Measurements from ENCODE around the gene SEPTIN8.
A peak's percentile ranks its signal among the peaks of the same experiment; 100 is the strongest.

Gene SEPTIN8

DNA sequence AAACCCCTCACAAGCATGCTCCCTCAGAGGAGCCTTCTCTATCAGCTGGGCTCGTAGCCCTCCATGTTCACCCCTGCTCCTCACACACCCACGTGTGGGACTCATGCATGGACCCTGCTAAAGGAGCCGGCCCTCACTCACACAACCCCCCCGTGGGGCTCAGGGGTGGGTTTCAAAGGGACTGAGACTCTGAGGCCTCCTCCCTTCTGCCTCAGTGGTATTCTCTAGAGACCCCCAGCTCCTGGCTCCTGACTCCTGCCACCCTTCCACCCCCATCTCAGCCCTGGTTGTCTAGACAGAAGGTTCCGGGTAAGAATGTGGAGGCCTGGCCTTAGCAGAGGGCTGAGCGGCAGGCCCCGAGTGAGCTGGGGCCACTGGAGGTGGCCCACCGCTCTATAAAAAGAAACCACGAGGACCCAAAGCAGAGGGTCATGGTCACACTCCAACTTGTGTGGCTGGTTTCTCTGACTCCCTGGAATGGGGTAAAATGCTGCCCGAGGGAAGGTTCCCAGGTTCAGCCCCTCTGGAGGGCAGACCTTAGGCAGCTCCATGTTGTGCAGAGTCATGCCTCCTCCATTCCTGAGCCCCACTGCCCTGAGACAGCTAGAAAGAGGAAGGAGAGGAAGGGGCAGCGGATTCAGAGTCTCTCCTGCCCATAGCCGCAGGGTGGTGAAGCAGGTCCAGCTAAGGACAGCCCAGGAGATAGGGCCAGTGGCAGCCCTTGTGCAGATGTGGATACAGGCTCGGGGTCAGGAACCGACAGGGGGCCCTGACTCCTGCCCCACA, 10.8 kb downstream of the SEPTIN8 start:
- Histone ChIP-seq H3K18ac (ENCODE audit: low read length) (no peak overlapping the region), H3K79me1 (ENCODE audit: low read depth, low read length) (peaks cover 9% of the 10 kb centered on the region), H2AFZ (ENCODE audit: low read length) (no peak overlapping the region), H3K4me3 (ENCODE audit: low read length in 2 of 2) (no peak overlapping the region), H3K36me3 (replicated peaks in 1 of 2; ENCODE audit: control insufficient read depth in 2 of 2, insufficient read depth in 2 of 2, low read length in 2 of 2) (peaks cover 27 to 39% of the 10 kb centered on the region in 2 donors), H2AK5ac (ENCODE audit: low read depth, low read length) (no peak overlapping the region), H4K8ac (ENCODE audit: low read depth, low read length) (no peak overlapping the region), H3K4ac (ENCODE audit: low read length) (no peak overlapping the region), H3K4me2 (ENCODE audit: insufficient read depth, low read length, poor library complexity, severe bottlenecking) (no peak overlapping the region), H2BK5ac (ENCODE audit: low read length) (no peak overlapping the region), H3K9me3 (replicated peaks in 1 of 2; ENCODE audit: control insufficient read depth in 2 of 2, insufficient read depth in 1 of 2, low read depth in 1 of 2, low read length in 2 of 2) (no peaks in the 10 kb centered on the region), H3K14ac (ENCODE audit: low read length) (peak overlapping the region; percentile 21), H3K23ac (ENCODE audit: low read depth, low read length, poor library complexity) (peak overlapping the region; percentile 47), H3K27ac (replicated peaks; ENCODE audit: low read length) (no peak overlapping the region), H2BK15ac (ENCODE audit: low read length) (no peak overlapping the region), H3K9ac (ENCODE audit: low read depth, low read length, poor library complexity) (no peak overlapping the region), H2BK12ac (ENCODE audit: low read length) (no peak overlapping the region), H4K91ac (ENCODE audit: low read depth, low read length, poor library complexity) (no peak overlapping the region), H3K27me3 (ENCODE audit: control insufficient read depth in 3 of 3, insufficient read depth in 3 of 3, low read depth in 1 of 3, low read length in 3 of 3) (no peaks in the 10 kb centered on the region), H2BK120ac (ENCODE audit: low read depth, low read length) (no peak overlapping the region), H3K4me1 (ENCODE audit: control insufficient read depth in 2 of 2, insufficient read depth in 1 of 2, low read depth in 1 of 2, low read length in 2 of 2) (peaks cover 0 to 7% of the 10 kb centered on the region in 2 donors)
- no peak for DNase-seq (ENCODE audit: low spot score)
- no CpG with 5 or more reads among the region's 14 CpGs for WGBS, 2 donors (ENCODE audit: extremely low coverage in 2 of 2, insufficient read length in 2 of 2, insufficient replicate concordance in 1 of 2)

- no peak for DNase-seq (ENCODE audit: low spot score)
- Histone ChIP-seq H4K91ac (ENCODE audit: low read depth, low read length, poor library complexity) (no peak overlapping the region), H3K4ac (ENCODE audit: low read length) (no peak overlapping the region), H4K8ac (ENCODE audit: low read depth, low read length) (no peak overlapping the region), H3K27ac (replicated peaks; ENCODE audit: low read length) (no peak overlapping the region), H3K4me3 (ENCODE audit: low read length in 2 of 2) (no peak overlapping the region), H2AK5ac (ENCODE audit: low read depth, low read length) (no peak overlapping the region), H3K4me1 (ENCODE audit: control insufficient read depth in 2 of 2, insufficient read depth in 1 of 2, low read depth in 1 of 2, low read length in 2 of 2) (no peaks in the 10 kb centered on the region), H3K36me3 (replicated peaks in 1 of 2; ENCODE audit: control insufficient read depth in 2 of 2, insufficient read depth in 2 of 2, low read length in 2 of 2) (peaks cover 32 to 46% of the 10 kb centered on the region in 2 donors), H3K4me2 (ENCODE audit: insufficient read depth, low read length, poor library complexity, severe bottlenecking) (no peak overlapping the region), H2BK120ac (ENCODE audit: low read depth, low read length) (no peak overlapping the region), H3K27me3 (ENCODE audit: control insufficient read depth in 3 of 3, insufficient read depth in 3 of 3, low read depth in 1 of 3, low read length in 3 of 3) (no peaks in the 10 kb centered on the region), H2AFZ (ENCODE audit: low read length) (no peak overlapping the region), H3K9ac (ENCODE audit: low read depth, low read length, poor library complexity) (no peak overlapping the region), H3K9me3 (replicated peaks in 1 of 2; ENCODE audit: control insufficient read depth in 2 of 2, insufficient read depth in 1 of 2, low read depth in 1 of 2, low read length in 2 of 2) (no peaks in the 10 kb centered on the region), H3K79me1 (ENCODE audit: low read depth, low read length) (peaks cover 8% of the 10 kb centered on the region), H3K14ac (ENCODE audit: low read length) (no peak overlapping the region), H2BK12ac (ENCODE audit: low read length) (no peak overlapping the region), H3K23ac (ENCODE audit: low read depth, low read length, poor library complexity) (no peak overlapping the region), H3K18ac (ENCODE audit: low read length) (peak overlapping the region; percentile 13), H2BK5ac (ENCODE audit: low read length) (no peak overlapping the region), H2BK15ac (ENCODE audit: low read length) (no peak overlapping the region)
- no CpG with 5 or more reads among the region's 12 CpGs for WGBS, 2 donors (ENCODE audit: extremely low coverage in 2 of 2, insufficient read length in 2 of 2, insufficient replicate concordance in 1 of 2)
Measured at GRCh38 chr5:132765311-132766019, 11.6 kb downstream of the SEPTIN8 start.

GRCh38 chr5:132764671-132765238, 12.3 kb downstream of the SEPTIN8 start:
- H3K14ac ChIP-seq (ENCODE audit: low read length) = peak overlapping the region; percentile 40
- no CpG with 5 or more reads among the region's 7 CpGs for WGBS, 2 donors (ENCODE audit: extremely low coverage in 2 of 2, insufficient read length in 2 of 2, insufficient replicate concordance in 1 of 2)
- H3K9ac ChIP-seq (ENCODE audit: low read depth, low read length, poor library complexity) = no peak overlapping the region
- H3K4ac ChIP-seq (ENCODE audit: low read length) = no peak overlapping the region
- H3K27ac ChIP-seq (replicated peaks; ENCODE audit: low read length) = no peak overlapping the region
- H3K27me3 ChIP-seq (ENCODE audit: control insufficient read depth in 3 of 3, insufficient read depth in 3 of 3, low read depth in 1 of 3, low read length in 3 of 3) = no peaks in the 10 kb centered on the region
- no peak for DNase-seq (ENCODE audit: low spot score)
- no peak overlapping the region for H2AK5ac ChIP-seq (ENCODE audit: low read depth, low read length)
- no peak overlapping the region for H3K18ac ChIP-seq (ENCODE audit: low read length)
- no peaks in the 10 kb centered on the region for H3K9me3 ChIP-seq (replicated peaks in 1 of 2; ENCODE audit: control insufficient read depth in 2 of 2, insufficient read depth in 1 of 2, low read depth in 1 of 2, low read length in 2 of 2)
- H4K91ac ChIP-seq (ENCODE audit: low read depth, low read length, poor library complexity) = no peak overlapping the region
- H3K4me2 ChIP-seq (ENCODE audit: insufficient read depth, low read length, poor library complexity, severe bottlenecking) = no peak overlapping the region
- no peaks in the 10 kb centered on the region for H3K4me1 ChIP-seq (ENCODE audit: control insufficient read depth in 2 of 2, insufficient read depth in 1 of 2, low read depth in 1 of 2, low read length in 2 of 2)
- H3K79me1 ChIP-seq (ENCODE audit: low read depth, low read length) = peaks cover 7% of the 10 kb centered on the region
- H3K36me3 ChIP-seq (replicated peaks in 1 of 2; ENCODE audit: control insufficient read depth in 2 of 2, insufficient read depth in 2 of 2, low read length in 2 of 2) = peaks cover 37 to 53% of the 10 kb centered on the region in 2 donors
- no peak overlapping the region for H2BK12ac ChIP-seq (ENCODE audit: low read length)
- H4K8ac ChIP-seq (ENCODE audit: low read depth, low read length) = no peak overlapping the region
- H2AFZ ChIP-seq (ENCODE audit: low read length) = no peak overlapping the region
- no peak overlapping the region for H3K4me3 ChIP-seq (ENCODE audit: low read length in 2 of 2)
- no peak overlapping the region for H2BK5ac ChIP-seq (ENCODE audit: low read length)
- H2BK15ac ChIP-seq (ENCODE audit: low read length) = no peak overlapping the region
- no peak overlapping the region for H2BK120ac ChIP-seq (ENCODE audit: low read depth, low read length)
- no peak overlapping the region for H3K23ac ChIP-seq (ENCODE audit: low read depth, low read length, poor library complexity)

DNA sequence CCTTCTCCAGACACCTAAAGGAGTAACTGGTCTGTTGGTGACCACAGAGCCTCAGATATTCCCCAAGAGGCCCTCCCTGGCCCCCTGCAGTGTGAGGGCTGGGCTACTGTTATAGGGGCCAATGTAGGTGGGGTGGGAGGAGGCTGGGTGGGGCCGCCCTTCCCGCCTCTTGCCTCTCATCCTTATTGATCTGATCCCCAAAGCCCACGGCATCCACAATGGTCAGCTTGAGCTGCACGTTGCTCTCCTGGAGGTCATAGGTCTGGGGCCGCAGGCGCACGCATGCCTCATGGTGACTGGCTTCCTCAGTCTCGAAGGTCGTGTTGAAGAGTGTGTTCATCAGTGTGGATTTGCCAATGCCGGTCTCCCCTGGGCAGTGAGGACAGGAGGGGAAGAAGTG, 13.0 kb downstream of the SEPTIN8 start:
- Histone ChIP-seq H3K18ac (ENCODE audit: low read length) (no peak overlapping the region), H3K36me3 (replicated peaks in 1 of 2; ENCODE audit: control insufficient read depth in 2 of 2, insufficient read depth in 2 of 2, low read length in 2 of 2) (peaks cover 42 to 60% of the 10 kb centered on the region in 2 donors), H3K4me3 (ENCODE audit: low read length in 2 of 2) (no peak overlapping the region), H2AFZ (ENCODE audit: low read length) (no peak overlapping the region), H2BK120ac (ENCODE audit: low read depth, low read length) (no peak overlapping the region), H2BK5ac (ENCODE audit: low read length) (no peak overlapping the region), H3K23ac (ENCODE audit: low read depth, low read length, poor library complexity) (no peak overlapping the region), H3K27ac (replicated peaks; ENCODE audit: low read length) (no peak overlapping the region), H3K4ac (ENCODE audit: low read length) (no peak overlapping the region), H3K4me2 (ENCODE audit: insufficient read depth, low read length, poor library complexity, severe bottlenecking) (no peak overlapping the region), H3K14ac (ENCODE audit: low read length) (no peak overlapping the region), H2AK5ac (ENCODE audit: low read depth, low read length) (no peak overlapping the region), H3K9ac (ENCODE audit: low read depth, low read length, poor library complexity) (no peak overlapping the region), H2BK12ac (ENCODE audit: low read length) (no peak overlapping the region), H4K8ac (ENCODE audit: low read depth, low read length) (no peak overlapping the region), H3K27me3 (ENCODE audit: control insufficient read depth in 3 of 3, insufficient read depth in 3 of 3, low read depth in 1 of 3, low read length in 3 of 3) (no peaks in the 10 kb centered on the region), H4K91ac (ENCODE audit: low read depth, low read length, poor library complexity) (no peak overlapping the region), H3K9me3 (replicated peaks in 1 of 2; ENCODE audit: control insufficient read depth in 2 of 2, insufficient read depth in 1 of 2, low read depth in 1 of 2, low read length in 2 of 2) (no peaks in the 10 kb centered on the region), H3K79me1 (ENCODE audit: low read depth, low read length) (peaks cover 7% of the 10 kb centered on the region), H2BK15ac (ENCODE audit: low read length) (no peak overlapping the region), H3K4me1 (ENCODE audit: control insufficient read depth in 2 of 2, insufficient read depth in 1 of 2, low read depth in 1 of 2, low read length in 2 of 2) (no peaks in the 10 kb centered on the region)
- no peak for DNase-seq (ENCODE audit: low spot score)
- no CpG with 5 or more reads among the region's 10 CpGs for WGBS, 2 donors (ENCODE audit: extremely low coverage in 2 of 2, insufficient read length in 2 of 2, insufficient replicate concordance in 1 of 2)

Data from neuronal stem cell (in vitro differentiated cells).